ENCODE results near the gene WDR7.

The WDR7 gene

GRCh38 chr18:56869189-56869777 lies 218.1 kb downstream of the WDR7 start:
- Histone ChIP-seq H3K4me1 (ENCODE audit: control insufficient read depth, insufficient read depth, low read length) (peaks cover 18% of the 10 kb centered on the region), H3K4me3 (ENCODE audit: low read depth, low read length) (no peak overlapping the region), H3K9ac (ENCODE audit: low read depth, low read length) (no peak overlapping the region), H3K9me3 (ENCODE audit: control insufficient read depth, insufficient read depth, low read length) (no peaks in the 10 kb centered on the region), H3K36me3 (ENCODE audit: control insufficient read depth, insufficient read depth, low read length) (no peaks in the 10 kb centered on the region), H3K27me3 (ENCODE audit: control insufficient read depth, insufficient read depth, low read length) (no peaks in the 10 kb centered on the region)

GRCh38 chr18:56870982-56871381 lies 219.8 kb downstream of the WDR7 start:
- Histone ChIP-seq H3K9me3 (ENCODE audit: control insufficient read depth, insufficient read depth, low read length) (no peaks in the 10 kb centered on the region), H3K9ac (ENCODE audit: low read depth, low read length) (no peak overlapping the region), H3K27me3 (ENCODE audit: control insufficient read depth, insufficient read depth, low read length) (no peaks in the 10 kb centered on the region), H3K4me3 (ENCODE audit: low read depth, low read length) (no peak overlapping the region), H3K4me1 (ENCODE audit: control insufficient read depth, insufficient read depth, low read length) (peaks cover 18% of the 10 kb centered on the region), H3K36me3 (ENCODE audit: control insufficient read depth, insufficient read depth, low read length) (no peaks in the 10 kb centered on the region)

GRCh38 chr18:56872140-56872539 lies 221.0 kb downstream of the WDR7 start:
- Histone ChIP-seq H3K4me1 (ENCODE audit: control insufficient read depth, insufficient read depth, low read length) (peaks cover 18% of the 10 kb centered on the region), H3K27me3 (ENCODE audit: control insufficient read depth, insufficient read depth, low read length) (no peaks in the 10 kb centered on the region), H3K36me3 (ENCODE audit: control insufficient read depth, insufficient read depth, low read length) (no peaks in the 10 kb centered on the region)

GRCh38 chr18:56873441-56874140 lies 222.4 kb downstream of the WDR7 start:
- no peak overlapping the region for H3K9ac ChIP-seq (ENCODE audit: low read depth, low read length)
- H3K9me3 ChIP-seq (ENCODE audit: control insufficient read depth, insufficient read depth, low read length), result no peaks in the 10 kb centered on the region
- H3K4me3 ChIP-seq (ENCODE audit: low read depth, low read length), result peak overlapping the region; percentile 6
- H3K4me1 ChIP-seq (ENCODE audit: control insufficient read depth, insufficient read depth, low read length), result peaks cover 18% of the 10 kb centered on the region
- no peaks in the 10 kb centered on the region for H3K36me3 ChIP-seq (ENCODE audit: control insufficient read depth, insufficient read depth, low read length)
- no peaks in the 10 kb centered on the region for H3K27me3 ChIP-seq (ENCODE audit: control insufficient read depth, insufficient read depth, low read length)

More at GRCh38 chr18:56872140-56872539, 221.0 kb downstream of the WDR7 start:
- H3K9me3 ChIP-seq (ENCODE audit: control insufficient read depth, insufficient read depth, low read length), result no peaks in the 10 kb centered on the region
- H3K9ac ChIP-seq (ENCODE audit: low read depth, low read length), result no peak overlapping the region
- no peak overlapping the region for H3K4me3 ChIP-seq (ENCODE audit: low read depth, low read length)

GRCh38 chr18:56878711-56879110 lies 227.6 kb downstream of the WDR7 start:
- no peaks in the 10 kb centered on the region for H3K9me3 ChIP-seq (ENCODE audit: control insufficient read depth, insufficient read depth, low read length)
- no peak overlapping the region for H3K4me3 ChIP-seq (ENCODE audit: low read depth, low read length)
- H3K4me1 ChIP-seq (ENCODE audit: control insufficient read depth, insufficient read depth, low read length), result peaks cover 7% of the 10 kb centered on the region
- H3K9ac ChIP-seq (ENCODE audit: low read depth, low read length), result no peak overlapping the region
- H3K36me3 ChIP-seq (ENCODE audit: control insufficient read depth, insufficient read depth, low read length), result no peaks in the 10 kb centered on the region
- no peaks in the 10 kb centered on the region for H3K27me3 ChIP-seq (ENCODE audit: control insufficient read depth, insufficient read depth, low read length)

- no peaks in the 10 kb centered on the region for H3K36me3 ChIP-seq (ENCODE audit: control insufficient read depth, insufficient read depth, low read length)
- no peak overlapping the region for H3K9ac ChIP-seq (ENCODE audit: low read depth, low read length)
- H3K4me1 ChIP-seq (ENCODE audit: control insufficient read depth, insufficient read depth, low read length), result peaks cover 4% of the 10 kb centered on the region
- H3K9me3 ChIP-seq (ENCODE audit: control insufficient read depth, insufficient read depth, low read length), result no peaks in the 10 kb centered on the region
- H3K27me3 ChIP-seq (ENCODE audit: control insufficient read depth, insufficient read depth, low read length), result no peaks in the 10 kb centered on the region
- H3K4me3 ChIP-seq (ENCODE audit: low read depth, low read length), result no peak overlapping the region
Observed at GRCh38 chr18:56884511-56884910, 233.4 kb downstream of the WDR7 start.

GRCh38 chr18:56888978-56889377 lies 237.8 kb downstream of the WDR7 start:
- Histone ChIP-seq H3K27me3 (ENCODE audit: control insufficient read depth, insufficient read depth, low read length) (no peaks in the 10 kb centered on the region), H3K9me3 (ENCODE audit: control insufficient read depth, insufficient read depth, low read length) (no peaks in the 10 kb centered on the region), H3K4me1 (ENCODE audit: control insufficient read depth, insufficient read depth, low read length) (peaks cover 3% of the 10 kb centered on the region), H3K36me3 (ENCODE audit: control insufficient read depth, insufficient read depth, low read length) (no peaks in the 10 kb centered on the region), H3K4me3 (ENCODE audit: low read depth, low read length) (no peak overlapping the region), H3K9ac (ENCODE audit: low read depth, low read length) (no peak overlapping the region)

GRCh38 chr18:56889621-56890020 lies 238.5 kb downstream of the WDR7 start:
- Histone ChIP-seq H3K9me3 (ENCODE audit: control insufficient read depth, insufficient read depth, low read length) (no peaks in the 10 kb centered on the region), H3K4me1 (ENCODE audit: control insufficient read depth, insufficient read depth, low read length) (peaks cover 3% of the 10 kb centered on the region), H3K27me3 (ENCODE audit: control insufficient read depth, insufficient read depth, low read length) (no peaks in the 10 kb centered on the region), H3K36me3 (ENCODE audit: control insufficient read depth, insufficient read depth, low read length) (no peaks in the 10 kb centered on the region), H3K9ac (ENCODE audit: low read depth, low read length) (no peak overlapping the region), H3K4me3 (ENCODE audit: low read depth, low read length) (no peak overlapping the region)

GRCh38 chr18:56890632-56891031 lies 239.5 kb downstream of the WDR7 start:
- H3K9ac ChIP-seq (ENCODE audit: low read depth, low read length), result no peak overlapping the region
- H3K4me1 ChIP-seq (ENCODE audit: control insufficient read depth, insufficient read depth, low read length), result peaks cover 3% of the 10 kb centered on the region
- H3K4me3 ChIP-seq (ENCODE audit: low read depth, low read length), result no peak overlapping the region
- no peaks in the 10 kb centered on the region for H3K36me3 ChIP-seq (ENCODE audit: control insufficient read depth, insufficient read depth, low read length)
- H3K9me3 ChIP-seq (ENCODE audit: control insufficient read depth, insufficient read depth, low read length), result no peaks in the 10 kb centered on the region
- no peaks in the 10 kb centered on the region for H3K27me3 ChIP-seq (ENCODE audit: control insufficient read depth, insufficient read depth, low read length)

- Histone ChIP-seq H3K4me1 (ENCODE audit: control insufficient read depth, insufficient read depth, low read length) (peaks cover 3% of the 10 kb centered on the region), H3K4me3 (ENCODE audit: low read depth, low read length) (no peak overlapping the region), H3K9me3 (ENCODE audit: control insufficient read depth, insufficient read depth, low read length) (no peaks in the 10 kb centered on the region), H3K36me3 (ENCODE audit: control insufficient read depth, insufficient read depth, low read length) (no peaks in the 10 kb centered on the region), H3K27me3 (ENCODE audit: control insufficient read depth, insufficient read depth, low read length) (no peaks in the 10 kb centered on the region), H3K9ac (ENCODE audit: low read depth, low read length) (no peak overlapping the region)
Observed at GRCh38 chr18:56891116-56891515, 240.0 kb downstream of the WDR7 start.

GRCh38 chr18:56891870-56892269 lies 240.7 kb downstream of the WDR7 start:
- H3K9ac ChIP-seq (ENCODE audit: low read depth, low read length), result no peak overlapping the region

GRCh38 chr18:56897122-56897521 lies 246.0 kb downstream of the WDR7 start:
- peaks cover 6% of the 10 kb centered on the region for H3K4me1 ChIP-seq (ENCODE audit: control insufficient read depth, insufficient read depth, low read length)
- H3K4me3 ChIP-seq (ENCODE audit: low read depth, low read length), result no peak overlapping the region
- H3K9me3 ChIP-seq (ENCODE audit: control insufficient read depth, insufficient read depth, low read length), result no peaks in the 10 kb centered on the region
- no peaks in the 10 kb centered on the region for H3K27me3 ChIP-seq (ENCODE audit: control insufficient read depth, insufficient read depth, low read length)
- no peaks in the 10 kb centered on the region for H3K36me3 ChIP-seq (ENCODE audit: control insufficient read depth, insufficient read depth, low read length)
- H3K9ac ChIP-seq (ENCODE audit: low read depth, low read length), result no peak overlapping the region

More at GRCh38 chr18:56891870-56892269, 240.7 kb downstream of the WDR7 start:
- Histone ChIP-seq H3K36me3 (ENCODE audit: control insufficient read depth, insufficient read depth, low read length) (no peaks in the 10 kb centered on the region), H3K4me3 (ENCODE audit: low read depth, low read length) (no peak overlapping the region), H3K9me3 (ENCODE audit: control insufficient read depth, insufficient read depth, low read length) (no peaks in the 10 kb centered on the region), H3K27me3 (ENCODE audit: control insufficient read depth, insufficient read depth, low read length) (no peaks in the 10 kb centered on the region), H3K4me1 (ENCODE audit: control insufficient read depth, insufficient read depth, low read length) (peaks cover 3% of the 10 kb centered on the region)

Measured in iPS-15b (cell line).